ENCODE data around the gene ACVR1B.
"Not testable (repeated sequence)": the region's sequence is repeated elsewhere in the genome, so short reads cannot be mapped to it uniquely, and the experiment has no call there.

Gene ACVR1B

GRCh38 chr12:51969643-51970042 lies 18.1 kb downstream of the ACVR1B start:
- DNase-seq = no peak

- DNase-seq = no peak
These were observed 19.6 kb downstream of the ACVR1B start for GRCh38 chr12:51970904-51971646.

GRCh38 chr12:51971679-51972421 lies 20.4 kb downstream of the ACVR1B start:
- no peak for DNase-seq

GRCh38 chr12:51972422-51972812 lies 20.9 kb downstream of the ACVR1B start:
- no peak for DNase-seq

- peak in 12 of 58 donors; percentile 13 to 42 (median 20) for DNase-seq
These were observed 21.4 kb downstream of the ACVR1B start for GRCh38 chr12:51972849-51973273.

GRCh38 chr12:51973560-51973959 lies 22.1 kb downstream of the ACVR1B start:
- no peak for DNase-seq

GRCh38 chr12:51974646-51975045 lies 23.1 kb downstream of the ACVR1B start:
- no peak for DNase-seq

GRCh38 chr12:51975196-51975595 lies 23.7 kb downstream of the ACVR1B start:
- DNase-seq = no peak

GRCh38 chr12:51976376-51977160 lies 25.1 kb downstream of the ACVR1B start:
- DNase-seq = no peak

- no peak for DNase-seq
These were observed 25.8 kb downstream of the ACVR1B start for GRCh38 chr12:51977320-51977753.

- not testable (repeated sequence) for DNase-seq
These were observed 27.8 kb downstream of the ACVR1B start for GRCh38 chr12:51979306-51979705.

- DNase-seq = peak in 49 of 58 donors; percentile 6 to 72 (median 33)
These were observed 28.7 kb downstream of the ACVR1B start for GRCh38 chr12:51980051-51980808.

- DNase-seq = no peak
These were observed 29.3 kb downstream of the ACVR1B start for GRCh38 chr12:51980809-51981127.

GRCh38 chr12:51984657-51985056 lies 33.2 kb downstream of the ACVR1B start:
- DNase-seq = no peak

- no peak for DNase-seq
These were observed 33.8 kb downstream of the ACVR1B start for GRCh38 chr12:51985154-51985835.

- DNase-seq = no peak
These were observed 35.3 kb downstream of the ACVR1B start for GRCh38 chr12:51986834-51987233.

GRCh38 chr12:51992246-51992645 lies 40.7 kb downstream of the ACVR1B start:
- DNase-seq = no peak

- DNase-seq = no peak
These were observed 43.0 kb downstream of the ACVR1B start for GRCh38 chr12:51994539-51994820.

- no peak for DNase-seq
These were observed 43.5 kb downstream of the ACVR1B start for GRCh38 chr12:51994959-51995358.

- DNase-seq = no peak
These were observed 45.6 kb downstream of the ACVR1B start for GRCh38 chr12:51997136-51997535.

- DNase-seq = no peak
These were observed 51.6 kb downstream of the ACVR1B start for GRCh38 chr12:52003016-52003550.

Measured in anterior cingulate cortex (tissue), 58 donors.